ENCODE data around the gene MYO9A. TPM values are rescaled to one million over a fixed set of nuclear protein-coding genes. Genes with fewer than 3 reads are reported as not detected.
"Not testable (repeated sequence)": the region's sequence is repeated elsewhere in the genome, so short reads cannot be mapped to it uniquely, and the experiment has no call there.

The MYO9A gene
- total RNA-seq, 4 donors from 2014 or later: 88.5 to 183 (median 115) TPM

- peaks cover 25 to 48% of the 10 kb centered on the region in 2 donors for H3K4me1 ChIP-seq
- WGBS, 2 donors: 98% methylated on average over 2 of the region's 2 CpGs
- H3K4me3 ChIP-seq (replicated peaks in 1 of 3): no peak overlapping the region
- no peak for TF ChIP-seq POLR2A (IDR thresholded peaks at IDR 0.05)
- TF ChIP-seq, protein P1, sequence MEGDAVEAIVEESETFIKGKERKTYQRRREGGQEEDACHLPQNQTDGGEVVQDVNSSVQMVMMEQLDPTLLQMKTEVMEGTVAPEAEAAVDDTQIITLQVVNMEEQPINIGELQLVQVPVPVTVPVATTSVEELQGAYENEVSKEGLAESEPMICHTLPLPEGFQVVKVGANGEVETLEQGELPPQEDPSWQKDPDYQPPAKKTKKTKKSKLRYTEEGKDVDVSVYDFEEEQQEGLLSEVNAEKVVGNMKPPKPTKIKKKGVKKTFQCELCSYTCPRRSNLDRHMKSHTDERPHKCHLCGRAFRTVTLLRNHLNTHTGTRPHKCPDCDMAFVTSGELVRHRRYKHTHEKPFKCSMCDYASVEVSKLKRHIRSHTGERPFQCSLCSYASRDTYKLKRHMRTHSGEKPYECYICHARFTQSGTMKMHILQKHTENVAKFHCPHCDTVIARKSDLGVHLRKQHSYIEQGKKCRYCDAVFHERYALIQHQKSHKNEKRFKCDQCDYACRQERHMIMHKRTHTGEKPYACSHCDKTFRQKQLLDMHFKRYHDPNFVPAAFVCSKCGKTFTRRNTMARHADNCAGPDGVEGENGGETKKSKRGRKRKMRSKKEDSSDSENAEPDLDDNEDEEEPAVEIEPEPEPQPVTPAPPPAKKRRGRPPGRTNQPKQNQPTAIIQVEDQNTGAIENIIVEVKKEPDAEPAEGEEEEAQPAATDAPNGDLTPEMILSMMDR (IDR thresholded peaks at IDR 0.05): no peak
- no peak overlapping the region for H3K27ac ChIP-seq
- no peaks in the 10 kb centered on the region for H3K27me3 ChIP-seq
- H3K9me3 ChIP-seq: no peaks in the 10 kb centered on the region
- intact Hi-C loops (cut with DNase I): no loop called here
- DNase-seq: no peak
- H3K36me3 ChIP-seq: no peaks in the 10 kb centered on the region
Measured at GRCh38 chr15:72106068-72106467, 11.9 kb downstream of the MYO9A start.

DNA sequence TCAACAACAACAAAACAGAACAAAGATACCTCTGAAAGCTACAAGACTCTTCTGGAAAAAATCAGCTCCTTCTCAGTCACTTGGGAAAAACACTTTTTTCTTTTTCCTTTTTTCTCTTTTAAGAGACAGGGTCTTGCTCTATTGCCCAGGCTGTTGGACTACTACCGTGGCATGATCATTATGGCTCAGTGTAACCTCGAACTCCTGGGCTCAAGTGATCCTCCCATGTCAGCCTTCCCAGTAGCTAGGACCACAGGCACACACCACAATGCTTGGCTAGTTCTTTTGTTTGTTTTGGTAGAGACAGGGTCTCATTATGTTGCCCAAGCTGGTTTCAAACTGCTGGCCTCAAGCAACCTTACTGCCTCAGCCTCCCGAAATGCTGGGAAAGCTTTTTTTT lies 12.8 kb downstream of the MYO9A start:
- peaks cover 22 to 48% of the 10 kb centered on the region in 2 donors for H3K4me1 ChIP-seq
- H3K27me3 ChIP-seq: no peaks in the 10 kb centered on the region
- H3K9me3 ChIP-seq: no peaks in the 10 kb centered on the region
- WGBS, 2 donors: 89 to 90% methylated on average over 3 of the region's 3 CpGs
- DNase-seq: no peak
- no peak overlapping the region for H3K27ac ChIP-seq
- H3K36me3 ChIP-seq: no peaks in the 10 kb centered on the region
- no peak for TF ChIP-seq POLR2A (IDR thresholded peaks at IDR 0.05)
- TF ChIP-seq, protein P1 (IDR thresholded peaks at IDR 0.05): no peak
- H3K4me3 ChIP-seq (replicated peaks in 1 of 3): no peak overlapping the region
- intact Hi-C loops (cut with DNase I): no loop called here

DNA sequence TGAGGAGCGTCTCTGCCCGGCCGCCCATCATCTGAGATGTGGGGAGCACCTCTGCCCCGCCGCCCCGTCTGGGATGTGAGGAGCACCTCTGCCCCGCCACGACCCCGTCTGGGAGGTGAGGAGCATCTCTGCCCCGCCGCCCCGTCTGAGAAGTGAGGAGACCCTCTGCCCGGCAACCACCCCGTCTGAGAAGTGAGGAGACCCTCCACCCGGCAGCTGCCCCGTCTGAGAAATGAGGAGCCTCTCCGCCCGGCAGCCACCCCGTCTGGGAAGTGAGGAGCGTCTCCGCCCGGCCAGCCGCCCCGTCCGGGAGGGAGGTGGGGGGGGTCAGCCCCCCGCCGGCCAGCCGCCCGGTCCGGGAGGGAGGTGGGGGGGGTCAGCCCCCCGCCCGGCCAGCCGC lies 17.4 kb downstream of the MYO9A start:
- H3K36me3 ChIP-seq; H3K27me3 ChIP-seq; H3K9me3 ChIP-seq; H3K27ac ChIP-seq; H3K4me3 ChIP-seq (replicated peaks in 1 of 3); DNase-seq; intact Hi-C loops (cut with DNase I): not testable (repeated sequence)
- H3K4me1 ChIP-seq: peaks cover 15 to 25% of the 10 kb centered on the region in 2 donors
- 93% methylated on average over 3 of the region's 33 CpGs; no CpG with 5 or more reads in 1 of the 2 donors for WGBS, 2 donors

DNA sequence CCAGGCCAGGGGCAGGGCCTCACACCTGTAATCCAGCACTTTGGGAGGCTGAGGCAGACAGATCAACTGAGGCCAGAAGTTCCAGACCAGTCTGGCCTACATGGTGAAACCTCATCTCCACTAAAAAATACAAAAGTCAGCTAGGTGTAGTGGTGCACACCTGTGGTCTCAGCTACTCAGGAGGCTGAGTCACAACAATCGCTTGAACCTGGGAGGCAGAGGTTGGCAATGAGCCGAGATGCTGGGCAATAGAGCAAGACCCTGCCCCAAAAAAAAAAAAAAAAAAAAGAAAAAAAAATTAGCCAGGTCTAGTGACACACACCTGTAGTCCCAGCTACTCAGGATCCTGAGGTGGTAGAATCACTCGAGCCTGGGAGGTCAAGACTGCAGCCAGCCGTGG lies 18.8 kb downstream of the MYO9A start:
- H3K9me3 ChIP-seq: no peaks in the 10 kb centered on the region
- no peaks in the 10 kb centered on the region for H3K36me3 ChIP-seq
- H3K4me1 ChIP-seq: peaks cover 18% of the 10 kb centered on the region in 2 donors
- H3K4me3 ChIP-seq (replicated peaks in 1 of 3): no peak overlapping the region
- WGBS, 2 donors: 74 to 78% methylated on average over 4 of the region's 4 CpGs
- H3K27ac ChIP-seq: no peak overlapping the region
- no peaks in the 10 kb centered on the region for H3K27me3 ChIP-seq
- TF ChIP-seq POLR2A (IDR thresholded peaks at IDR 0.05): no peak
- TF ChIP-seq, protein P1 (IDR thresholded peaks at IDR 0.05): no peak
- intact Hi-C loops (cut with DNase I): no loop called here
- peak; percentile 35 to 38 for DNase-seq

DNA sequence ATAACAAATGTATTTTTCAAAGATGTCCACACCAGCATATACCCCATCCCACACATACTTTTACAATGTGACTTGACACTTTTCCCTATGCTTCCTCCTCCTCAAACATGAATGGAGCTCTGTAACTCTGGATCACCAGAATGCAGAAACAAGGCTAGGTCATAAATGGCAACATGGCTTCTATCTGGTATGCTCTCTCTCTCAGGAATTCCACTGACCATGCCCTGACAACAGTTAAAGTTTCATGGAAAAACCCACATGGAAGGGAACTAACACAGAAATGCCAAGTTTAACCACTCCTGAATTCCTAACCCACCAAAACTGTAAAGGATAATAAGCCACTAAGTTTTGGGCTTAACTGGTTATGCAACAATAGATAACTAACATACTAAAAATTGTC lies 19.9 kb downstream of the MYO9A start:
- Histone ChIP-seq H3K4me1 (peaks cover 10 to 21% of the 10 kb centered on the region in 2 donors), H3K27ac (no peak overlapping the region), H3K36me3 (no peaks in the 10 kb centered on the region), H3K4me3 (replicated peaks in 1 of 3) (no peak overlapping the region), H3K9me3 (no peaks in the 10 kb centered on the region), H3K27me3 (no peaks in the 10 kb centered on the region)
- intact Hi-C loops (cut with DNase I): no loop called here
- no peak for TF ChIP-seq POLR2A (IDR thresholded peaks at IDR 0.05)
- TF ChIP-seq, protein P1 (IDR thresholded peaks at IDR 0.05): no peak
- no peak for DNase-seq

- H3K27me3 ChIP-seq: no peaks in the 10 kb centered on the region
- H3K36me3 ChIP-seq: no peaks in the 10 kb centered on the region
- intact Hi-C loops (cut with DNase I): no loop called here
- no peaks in the 10 kb centered on the region for H3K9me3 ChIP-seq
- H3K4me3 ChIP-seq (replicated peaks in 1 of 3): no peak overlapping the region
- peaks cover 15 to 24% of the 10 kb centered on the region in 2 donors for H3K4me1 ChIP-seq
- TF ChIP-seq, protein P1 (IDR thresholded peaks at IDR 0.05): no peak
- TF ChIP-seq POLR2A (IDR thresholded peaks at IDR 0.05): no peak
- no peak overlapping the region for H3K27ac ChIP-seq
- no peak for DNase-seq
- 100% methylated on average over 1 of the region's 1 CpG for WGBS, 2 donors
Measured at GRCh38 chr15:72096796-72097195, 21.2 kb downstream of the MYO9A start.

Data from thyroid gland (tissue), 4 donors.